ENCODE measurements around the gene LTB. TPM values are rescaled to one million over a fixed set of nuclear protein-coding genes. Genes with fewer than 3 reads are reported as not detected.

LTB gene
- total and polyA plus RNA-seq, 2 donors (not counting 3 experiments of a cell fraction or from before 2014, with no cell fraction given) = 1.2 to 2.1 TPM

DNA sequence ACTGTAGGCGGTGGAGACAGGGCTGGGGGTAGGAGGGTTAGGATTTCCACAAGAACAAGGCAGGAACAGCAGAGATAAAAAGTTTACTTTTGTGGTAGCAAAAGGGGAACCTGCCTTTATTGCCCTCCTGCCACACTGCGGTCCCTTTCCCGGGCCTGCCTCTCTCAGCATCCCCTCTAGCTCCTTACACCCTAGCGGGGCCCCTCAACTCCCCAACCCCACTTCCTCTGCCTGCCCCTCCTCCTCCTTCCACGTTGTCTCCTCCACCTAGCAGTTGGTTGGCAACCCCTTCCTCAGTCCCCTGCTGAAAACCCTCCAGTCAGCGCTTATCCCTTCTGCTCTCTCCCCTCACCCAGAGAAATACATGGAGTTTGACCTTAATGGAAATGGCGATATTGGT, 33.5 kb upstream of the LTB start:
- BruUV-seq (replicated peaks) = no TSS peak
- intact Hi-C loops (cut with micrococcal nuclease) (no loop called here), dilution Hi-C loops (cut with MboI; ENCODE audit: extremely low pct_ligation_motif_present, low sequenced_read_pairs) (no loop called here)
- Histone ChIP-seq H3K4me3 (replicated peaks in 1 of 3; ENCODE audit: insufficient read depth in 1 of 3, low read depth in 1 of 3, low read length in 3 of 3) (no peak overlapping the region), H3K79me2 (ENCODE audit: control insufficient read depth, insufficient read depth, low read length) (peaks cover 2% of the 10 kb centered on the region), H3K9me3 (replicated peaks; ENCODE audit: control insufficient read depth, insufficient read depth, low read length) (no peaks in the 10 kb centered on the region), H3K4me1 (ENCODE audit: control insufficient read depth, extremely low read depth, insufficient read depth, low read length) (no peaks in the 10 kb centered on the region), H3K36me3 (ENCODE audit: control insufficient read depth in 2 of 2, extremely low read depth in 1 of 2, insufficient read depth in 2 of 2, low read length in 2 of 2) (no peaks in the 10 kb centered on the region), H3K9me1 (replicated peaks; ENCODE audit: control insufficient read depth, extremely low read depth, insufficient read depth, low read length) (no peaks in the 10 kb centered on the region), H3K9ac (replicated peaks; ENCODE audit: extremely low read depth, insufficient read depth, low read length) (no peak overlapping the region), H2AFZ (ENCODE audit: low read depth, low read length) (no peak overlapping the region), H3K27me3 (ENCODE audit: control insufficient read depth in 2 of 2, insufficient read depth in 2 of 2, low read length in 2 of 2) (peaks cover 0 to 3% of the 10 kb centered on the region in 2 experiments), H4K20me1 (replicated peaks; ENCODE audit: control insufficient read depth, extremely low read depth, insufficient read depth, low read length) (no peaks in the 10 kb centered on the region), H3K4me2 (ENCODE audit: insufficient read depth, low read length) (no peak overlapping the region), H3K27ac (ENCODE audit: insufficient read depth, low read depth, low read length) (no peak overlapping the region)
- ChIA-PET CTCF (interaction anchor here (2.5 kb wide), 1 partner anchor 17 kb away, joined by 8 read pairs; no protein-coding TSS in a partner anchor), POLR2A (no interaction called here)
- no peak for TF ChIP-seq FOS (IDR thresholded peaks at IDR 0.05; ENCODE audit: borderline replicate concordance, insufficient read depth, low read length)
- no peak for TF ChIP-seq EZH2 (IDR thresholded peaks at IDR 0.05; ENCODE audit: borderline replicate concordance, low read depth, low read length, severe bottlenecking)
- TF ChIP-seq, protein P1, sequence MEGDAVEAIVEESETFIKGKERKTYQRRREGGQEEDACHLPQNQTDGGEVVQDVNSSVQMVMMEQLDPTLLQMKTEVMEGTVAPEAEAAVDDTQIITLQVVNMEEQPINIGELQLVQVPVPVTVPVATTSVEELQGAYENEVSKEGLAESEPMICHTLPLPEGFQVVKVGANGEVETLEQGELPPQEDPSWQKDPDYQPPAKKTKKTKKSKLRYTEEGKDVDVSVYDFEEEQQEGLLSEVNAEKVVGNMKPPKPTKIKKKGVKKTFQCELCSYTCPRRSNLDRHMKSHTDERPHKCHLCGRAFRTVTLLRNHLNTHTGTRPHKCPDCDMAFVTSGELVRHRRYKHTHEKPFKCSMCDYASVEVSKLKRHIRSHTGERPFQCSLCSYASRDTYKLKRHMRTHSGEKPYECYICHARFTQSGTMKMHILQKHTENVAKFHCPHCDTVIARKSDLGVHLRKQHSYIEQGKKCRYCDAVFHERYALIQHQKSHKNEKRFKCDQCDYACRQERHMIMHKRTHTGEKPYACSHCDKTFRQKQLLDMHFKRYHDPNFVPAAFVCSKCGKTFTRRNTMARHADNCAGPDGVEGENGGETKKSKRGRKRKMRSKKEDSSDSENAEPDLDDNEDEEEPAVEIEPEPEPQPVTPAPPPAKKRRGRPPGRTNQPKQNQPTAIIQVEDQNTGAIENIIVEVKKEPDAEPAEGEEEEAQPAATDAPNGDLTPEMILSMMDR (IDR thresholded peaks at IDR 0.05; ENCODE audit: extremely low read depth in 1 of 2, insufficient read depth in 1 of 2, low read depth in 1 of 2, low read length in 2 of 2) = no peak
- TF ChIP-seq POLR2AphosphoS5 (IDR thresholded peaks at IDR 0.05; ENCODE audit: insufficient read depth, low read depth, low read length) = no peak
- no peak for TF ChIP-seq MYC (IDR thresholded peaks at IDR 0.05; ENCODE audit: low read depth, low read length)
- no peak for TF ChIP-seq GATA2 (IDR thresholded peaks at IDR 0.05; ENCODE audit: insufficient read depth, insufficient read length, low read depth, low read length)
- TF ChIP-seq, protein P2, sequence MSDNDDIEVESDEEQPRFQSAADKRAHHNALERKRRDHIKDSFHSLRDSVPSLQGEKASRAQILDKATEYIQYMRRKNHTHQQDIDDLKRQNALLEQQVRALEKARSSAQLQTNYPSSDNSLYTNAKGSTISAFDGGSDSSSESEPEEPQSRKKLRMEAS (IDR thresholded peaks at IDR 0.05; ENCODE audit: insufficient read depth, insufficient read length) = no peak
- no peak for TF ChIP-seq JUN (IDR thresholded peaks at IDR 0.05; ENCODE audit: borderline replicate concordance, insufficient read depth, insufficient read length, low read depth)
- TF ChIP-seq POLR2A (IDR thresholded peaks at IDR 0.05; ENCODE audit: low read depth, low read length) = no peak
- no peak for FAIRE-seq
- no peak for DNase-seq (ENCODE audit: low read depth, low spot score)
